22Rv1 (cell line): ENCODE measurements around the gene KCNQ2.

ENCODE experiments used
- H3K27ac ChIP-seq: fragments of 450-650 bp; 2 replicates; pipeline ENCODE4 v1.5.1; 2017
- ZFX ChIP-seq: fragments of 450-650 bp; IDR thresholded peaks from 2 replicates; pipeline ENCODE4 v1.6.1; 2017; ENCODE audit warnings: antibody characterized with exemption, borderline replicate concordance
- TF ChIP-seq, protein P1 (sequence below): fragments of 450-650 bp; IDR thresholded peaks from 2 replicates; pipeline ENCODE4 v1.5.1; 2017; ENCODE audit warnings: mild to moderate bottlenecking

The KCNQ2 gene

GRCh38 chr20:63421094-63421692, 51.3 kb downstream of the KCNQ2 start:
- no peak overlapping the region for H3K27ac ChIP-seq
- TF ChIP-seq, protein P1, sequence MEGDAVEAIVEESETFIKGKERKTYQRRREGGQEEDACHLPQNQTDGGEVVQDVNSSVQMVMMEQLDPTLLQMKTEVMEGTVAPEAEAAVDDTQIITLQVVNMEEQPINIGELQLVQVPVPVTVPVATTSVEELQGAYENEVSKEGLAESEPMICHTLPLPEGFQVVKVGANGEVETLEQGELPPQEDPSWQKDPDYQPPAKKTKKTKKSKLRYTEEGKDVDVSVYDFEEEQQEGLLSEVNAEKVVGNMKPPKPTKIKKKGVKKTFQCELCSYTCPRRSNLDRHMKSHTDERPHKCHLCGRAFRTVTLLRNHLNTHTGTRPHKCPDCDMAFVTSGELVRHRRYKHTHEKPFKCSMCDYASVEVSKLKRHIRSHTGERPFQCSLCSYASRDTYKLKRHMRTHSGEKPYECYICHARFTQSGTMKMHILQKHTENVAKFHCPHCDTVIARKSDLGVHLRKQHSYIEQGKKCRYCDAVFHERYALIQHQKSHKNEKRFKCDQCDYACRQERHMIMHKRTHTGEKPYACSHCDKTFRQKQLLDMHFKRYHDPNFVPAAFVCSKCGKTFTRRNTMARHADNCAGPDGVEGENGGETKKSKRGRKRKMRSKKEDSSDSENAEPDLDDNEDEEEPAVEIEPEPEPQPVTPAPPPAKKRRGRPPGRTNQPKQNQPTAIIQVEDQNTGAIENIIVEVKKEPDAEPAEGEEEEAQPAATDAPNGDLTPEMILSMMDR: no peak
- TF ChIP-seq ZFX: no peak

GRCh38 chr20:63420359-63421093, 51.9 kb downstream of the KCNQ2 start:
- H3K27ac ChIP-seq: no peak overlapping the region
- TF ChIP-seq ZFX: no peak
- TF ChIP-seq, protein P1: no peak

DNA sequence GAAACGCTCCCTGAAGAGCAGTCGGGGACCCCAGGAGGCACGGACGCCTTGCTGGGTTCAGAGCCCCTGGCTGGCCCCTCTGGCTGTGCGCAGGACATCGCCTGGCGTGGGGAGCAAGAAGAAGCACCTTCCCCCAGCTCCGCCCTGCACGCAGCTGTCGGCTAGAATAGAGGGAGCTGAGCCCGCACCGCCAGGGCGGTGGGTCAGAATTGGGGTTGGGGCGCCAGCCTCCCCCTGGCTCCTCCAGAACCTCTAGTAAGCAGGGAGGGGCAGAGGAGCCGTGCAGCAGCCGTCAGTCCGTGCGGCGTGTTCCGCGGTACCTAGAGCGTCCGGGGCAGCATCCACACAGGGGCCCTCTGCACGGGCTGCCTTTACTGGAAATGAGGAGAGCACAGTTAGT, 53.2 kb downstream of the KCNQ2 start:
- TF ChIP-seq ZFX: no peak
- TF ChIP-seq, protein P1: no peak
- no peak overlapping the region for H3K27ac ChIP-seq

DNA sequence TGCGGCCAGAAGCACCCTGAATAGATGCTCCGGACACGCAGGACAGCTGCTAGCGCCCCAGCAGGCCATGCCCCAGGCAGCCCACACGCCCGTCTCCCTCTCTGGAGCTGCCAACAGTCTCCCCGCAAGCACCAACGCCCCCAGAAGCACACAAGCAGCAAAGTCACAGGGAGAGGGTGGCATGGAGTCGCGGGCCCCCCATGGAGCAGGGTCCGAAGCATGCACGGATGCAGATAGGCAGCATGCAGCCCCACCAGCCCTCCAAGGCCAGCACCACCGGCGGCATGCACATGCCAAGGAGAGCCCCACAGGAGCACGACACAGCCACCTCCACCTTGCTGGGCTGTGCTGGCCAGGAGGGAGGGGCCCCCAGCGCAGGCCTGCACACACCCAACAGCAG, 53.8 kb downstream of the KCNQ2 start:
- no peak for TF ChIP-seq ZFX
- TF ChIP-seq, protein P1: no peak
- no peak overlapping the region for H3K27ac ChIP-seq

GRCh38 chr20:63417738-63418120, 54.7 kb downstream of the KCNQ2 start:
- TF ChIP-seq, protein P1: no peak
- no peak for TF ChIP-seq ZFX
- no peak overlapping the region for H3K27ac ChIP-seq

GRCh38 chr20:63417097-63417737, 55.2 kb downstream of the KCNQ2 start:
- H3K27ac ChIP-seq: no peak overlapping the region
- TF ChIP-seq, protein P1: no peak
- TF ChIP-seq ZFX: no peak

- no peak overlapping the region for H3K27ac ChIP-seq
- no peak for TF ChIP-seq ZFX
- TF ChIP-seq, protein P1: no peak
These were observed 55.8 kb downstream of the KCNQ2 start for GRCh38 chr20:63416631-63417030.
